ENCODE results near the gene CC2D1A.

DNA sequence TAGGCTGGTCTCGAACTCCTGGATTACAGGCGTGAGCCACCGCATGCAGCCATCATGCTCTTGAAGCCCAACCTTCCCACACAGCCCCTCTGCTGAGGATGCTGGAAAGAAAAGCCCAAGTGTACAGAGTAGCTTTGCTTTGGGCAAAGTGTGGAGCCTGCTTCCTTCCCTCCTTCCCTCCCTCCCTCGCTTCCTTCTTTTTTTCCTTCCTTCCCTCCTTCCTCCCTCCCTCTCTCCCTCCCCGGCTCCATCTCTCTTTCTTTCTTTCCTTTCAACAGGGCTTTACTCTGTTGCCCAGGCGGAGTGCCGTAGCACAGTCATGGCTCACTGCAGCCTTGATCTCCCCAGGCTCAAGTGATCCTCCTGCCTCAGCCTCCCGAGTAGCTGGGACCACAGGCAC, 2.7 kb downstream of the CC2D1A start:
- no peak for TF ChIP-seq TAF1 (IDR thresholded peaks at IDR 0.05; ENCODE audit: borderline replicate concordance, low read depth, low read length)
- no peak for TF ChIP-seq POLR2A (IDR thresholded peaks at IDR 0.05; ENCODE audit: low read depth, low read length)

Data from GM12892 (cell line).